NCI-H1694 treated with DMSO at 0.1 percent for 48 hours (cell line): ENCODE measurements around the gene PPM1L.
A peak's percentile ranks its signal among the peaks of the same experiment; 100 is the strongest.
"Not testable (repeated sequence)": the region's sequence is repeated elsewhere in the genome, so short reads cannot be mapped to it uniquely, and the experiment has no call there.

Experiments used
- DNase-seq: peaks from one replicate; lab custom pipeline; 2025; lab: John Stamatoyannopoulos, UW

The PPM1L gene

DNA sequence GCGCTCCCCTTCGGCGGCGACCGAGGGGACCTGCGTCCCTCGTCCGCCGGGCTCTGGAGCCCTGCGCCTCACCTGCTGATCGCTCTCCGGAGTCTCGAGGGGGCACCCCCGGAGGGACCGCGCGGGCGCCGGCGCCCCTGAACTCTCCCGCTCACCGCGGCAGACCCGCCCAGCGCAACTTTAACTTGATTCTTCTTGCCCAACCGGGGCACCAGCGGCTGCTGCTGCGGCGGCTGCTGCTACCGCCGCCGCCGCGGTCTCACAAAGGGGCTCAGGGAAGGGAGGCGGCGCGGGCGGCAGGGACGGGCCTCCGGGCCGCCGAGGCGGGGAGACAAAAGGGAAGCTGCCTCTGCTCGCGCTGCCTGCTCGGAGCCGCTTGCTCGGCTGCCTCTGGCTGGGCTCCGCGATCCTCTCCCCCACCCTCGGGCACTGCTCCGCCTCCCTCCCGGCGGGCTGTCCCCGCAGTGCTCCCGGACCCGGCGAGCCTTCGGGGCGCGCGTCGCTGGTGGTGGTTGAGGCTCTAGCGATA is at the start of gene PPM1L:
Gene PPM1L (plus strand): TSS at position 456 of the 529 bp plus-strand sequence.
- peak; percentile 47 for DNase-seq

GRCh38 chr3:160707187-160707794 is 48.7 kb upstream of the PPM1L start:
- peak; percentile 77 for DNase-seq

DNA sequence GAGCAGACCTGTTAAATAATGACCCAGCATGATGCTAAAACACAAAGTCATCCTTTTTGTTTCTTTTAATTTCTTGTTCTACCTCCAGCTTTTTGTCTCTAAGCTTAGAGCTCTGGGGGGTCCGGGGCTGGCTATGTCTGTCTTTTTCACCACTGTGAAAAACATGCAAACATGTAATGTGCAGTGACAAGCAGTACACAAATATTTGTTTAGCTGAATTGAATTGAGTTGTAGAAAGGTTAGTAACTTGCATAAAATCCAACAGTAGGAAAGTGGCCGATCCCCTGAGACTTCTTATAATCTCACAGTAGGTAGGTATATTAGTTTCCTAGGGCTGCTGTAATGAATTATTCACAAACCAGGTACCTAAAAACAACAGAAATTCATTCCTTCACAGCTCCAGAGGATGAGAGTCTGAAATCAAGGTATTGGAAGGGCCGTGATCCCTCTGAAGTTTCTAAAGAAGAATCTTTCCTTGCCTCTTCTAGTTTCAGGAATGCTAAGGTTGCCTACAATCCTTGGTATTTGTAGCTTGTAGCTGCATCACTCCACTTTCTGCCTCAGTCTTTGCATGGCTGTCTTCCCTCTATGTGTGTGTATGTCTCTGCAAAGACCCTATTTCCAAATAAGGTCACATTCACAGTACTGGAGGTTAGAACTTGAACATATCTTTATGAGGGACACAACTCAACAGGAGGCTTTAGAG is 46.4 kb upstream of the PPM1L start:
- DNase-seq: no peak

DNA sequence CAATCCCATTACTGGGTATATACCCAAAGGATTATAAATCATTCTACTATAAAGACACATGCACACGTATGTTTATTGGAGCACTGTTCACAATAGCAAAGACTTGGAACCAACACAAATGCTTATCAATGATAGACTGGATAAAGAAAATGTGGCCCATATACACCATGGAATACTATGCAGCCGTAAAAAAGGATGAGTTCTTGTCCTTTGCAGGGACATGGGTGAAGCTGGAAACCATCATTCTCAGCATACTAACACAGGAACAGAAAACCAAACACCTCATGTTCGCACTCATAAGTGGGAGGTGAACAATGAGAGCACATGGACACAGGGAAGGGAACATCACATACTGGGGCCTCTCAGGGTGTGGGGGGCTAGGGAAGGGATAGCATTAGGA is 42.9 kb upstream of the PPM1L start:
- DNase-seq: not testable (repeated sequence)

GRCh38 chr3:160719710-160720109 is 36.3 kb upstream of the PPM1L start:
- no peak for DNase-seq

DNA sequence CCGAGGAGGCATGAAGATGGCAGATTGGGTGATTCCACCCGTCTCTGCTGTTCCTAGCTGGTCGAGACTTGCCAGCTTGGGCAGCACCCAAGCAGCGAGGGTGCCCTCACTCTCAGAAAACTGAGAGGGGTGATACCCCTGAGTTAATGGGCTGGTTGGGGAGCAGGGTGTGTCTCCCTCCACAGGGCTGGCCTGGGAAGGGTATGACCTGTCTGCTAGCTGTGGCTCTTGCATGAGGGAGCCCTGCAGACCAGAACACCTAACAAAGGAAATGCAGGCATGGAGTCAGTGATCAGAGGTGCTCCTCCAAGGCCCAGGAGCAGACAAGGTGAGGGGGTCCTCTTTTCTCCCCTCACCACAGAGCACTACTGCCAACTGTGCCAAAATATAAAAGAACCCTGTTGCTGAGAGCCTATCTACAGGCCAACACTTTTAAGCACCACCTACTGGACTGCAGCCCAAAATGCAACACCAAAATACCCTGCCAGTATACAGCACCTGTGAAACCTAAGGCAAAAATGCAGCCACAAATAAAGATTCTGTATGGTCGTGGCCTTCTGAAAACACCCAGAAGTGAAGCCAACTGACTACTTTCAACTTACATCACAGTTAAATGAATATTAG is 35.8 kb upstream of the PPM1L start:
- DNase-seq: no peak

GRCh38 chr3:160722331-160722730 is 33.7 kb upstream of the PPM1L start:
- DNase-seq: no peak

GRCh38 chr3:160725338-160725737 is 30.7 kb upstream of the PPM1L start:
- no peak for DNase-seq

DNA sequence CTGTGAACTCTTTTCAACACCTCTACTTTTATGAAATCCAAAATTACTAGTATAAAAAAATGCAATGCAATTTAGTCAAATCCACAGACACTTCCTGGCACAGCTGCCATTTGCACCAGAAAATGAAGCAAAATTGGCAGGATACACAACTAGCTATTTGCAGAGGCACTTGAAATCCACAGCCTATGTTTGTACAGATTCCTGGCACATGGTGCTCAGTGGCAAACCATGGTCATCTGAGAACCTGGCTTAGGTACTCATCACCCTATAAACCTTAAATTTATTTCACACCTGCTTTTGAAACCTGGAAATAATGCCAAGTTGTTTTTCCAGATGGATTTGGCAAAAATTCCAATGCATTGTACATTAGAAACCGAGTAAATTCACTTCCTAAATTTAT is 20.2 kb upstream of the PPM1L start:
- DNase-seq: no peak

DNA sequence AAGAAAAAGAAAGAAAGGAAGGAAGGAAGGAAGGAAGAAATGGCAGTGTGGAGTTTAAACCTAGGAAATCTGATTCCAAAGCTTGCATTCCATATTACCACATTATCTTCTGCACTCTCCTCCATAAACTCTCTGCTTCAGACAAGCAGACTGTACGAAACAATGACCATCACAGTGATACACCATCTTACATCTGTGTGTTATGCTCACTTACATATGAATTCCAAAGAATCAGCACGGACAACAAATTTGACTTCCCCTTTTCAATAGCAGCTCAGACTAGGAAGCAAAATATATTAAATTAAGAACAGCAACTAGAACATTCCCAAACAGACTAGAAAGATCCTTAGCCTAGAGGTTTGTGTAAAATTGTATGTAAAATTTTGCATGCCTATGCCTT is 18.0 kb upstream of the PPM1L start:
- no peak for DNase-seq

- DNase-seq: no peak
Measured at GRCh38 chr3:160739079-160739478, 17.0 kb upstream of the PPM1L start.

- DNase-seq: no peak
Measured at GRCh38 chr3:160746976-160747375, 9.1 kb upstream of the PPM1L start.

DNA sequence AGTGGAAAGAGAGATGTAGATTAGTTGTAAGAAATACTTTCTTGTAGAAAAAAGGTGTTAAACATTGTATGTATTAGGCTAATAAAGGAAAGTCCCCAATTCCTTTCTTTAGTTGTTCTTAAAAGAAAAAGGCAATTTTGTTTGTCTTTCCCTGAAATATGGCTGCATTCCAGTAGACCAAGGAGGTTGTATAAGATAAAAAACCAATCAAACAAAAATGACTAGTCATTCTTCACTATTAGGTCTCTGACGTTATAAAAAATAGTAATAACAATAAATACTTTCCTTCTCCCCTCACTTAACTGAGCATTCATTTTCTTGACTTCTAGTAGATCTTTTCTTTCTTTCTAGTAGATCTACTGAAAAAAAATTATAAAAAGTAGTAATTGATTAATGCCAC is 8.6 kb upstream of the PPM1L start:
- no peak for DNase-seq

DNA sequence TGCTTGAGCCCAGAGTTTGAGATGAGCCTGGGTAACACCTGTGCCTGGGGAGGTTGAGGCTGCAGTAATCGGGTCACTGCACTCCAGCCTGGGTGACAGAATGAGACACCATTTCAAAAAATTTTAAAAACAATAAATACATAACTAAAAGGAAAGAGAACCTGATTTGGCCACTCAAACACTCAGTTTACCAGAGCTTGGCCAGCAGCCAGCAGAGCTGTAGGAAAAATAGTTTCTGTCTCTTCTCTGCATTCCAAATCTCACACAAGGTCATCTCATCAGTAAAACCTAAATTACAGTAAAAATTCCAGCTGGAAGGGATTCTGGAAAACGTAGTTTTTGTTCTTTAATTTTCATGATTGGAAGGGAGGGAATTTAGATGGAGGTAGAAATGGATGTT is 7.8 kb upstream of the PPM1L start:
- no peak for DNase-seq

DNA sequence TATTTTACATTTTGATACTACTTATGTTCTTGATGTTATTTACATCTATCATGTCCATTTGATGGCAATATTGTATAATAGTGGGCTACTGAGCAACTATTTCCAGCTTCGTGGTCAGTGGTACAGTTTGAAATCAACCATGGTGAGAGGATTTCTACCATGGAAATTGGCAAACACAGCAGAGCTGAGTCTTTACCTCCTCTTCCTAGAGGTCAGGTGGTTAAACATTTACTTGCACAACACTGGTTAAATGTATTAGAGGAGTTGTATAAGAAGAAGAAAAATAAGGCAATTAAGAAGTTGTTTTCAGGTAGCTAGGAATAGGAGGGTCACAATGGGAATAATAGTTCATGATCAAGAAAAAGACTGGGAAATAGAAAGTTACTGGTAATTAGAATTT is 7.2 kb upstream of the PPM1L start:
- DNase-seq: no peak

DNA sequence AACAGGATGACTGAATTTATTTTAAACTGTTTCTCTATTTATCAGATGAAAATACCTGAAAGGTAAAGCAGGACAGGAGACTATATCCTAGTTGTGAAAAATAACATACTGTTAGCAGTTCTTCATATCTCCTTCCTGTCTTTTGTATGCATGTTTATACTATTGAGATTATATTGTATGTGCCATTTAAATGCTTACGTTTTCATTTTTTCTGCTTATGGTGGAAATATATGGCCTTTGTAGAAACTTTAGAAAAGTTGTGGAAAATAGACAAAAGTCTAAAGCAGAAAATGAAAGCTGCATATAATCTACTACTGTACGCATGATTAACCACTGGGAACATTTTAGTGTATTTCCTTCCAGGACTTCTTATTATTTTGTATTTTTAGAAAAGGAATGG is 2.1 kb upstream of the PPM1L start:
- no peak for DNase-seq

DNA sequence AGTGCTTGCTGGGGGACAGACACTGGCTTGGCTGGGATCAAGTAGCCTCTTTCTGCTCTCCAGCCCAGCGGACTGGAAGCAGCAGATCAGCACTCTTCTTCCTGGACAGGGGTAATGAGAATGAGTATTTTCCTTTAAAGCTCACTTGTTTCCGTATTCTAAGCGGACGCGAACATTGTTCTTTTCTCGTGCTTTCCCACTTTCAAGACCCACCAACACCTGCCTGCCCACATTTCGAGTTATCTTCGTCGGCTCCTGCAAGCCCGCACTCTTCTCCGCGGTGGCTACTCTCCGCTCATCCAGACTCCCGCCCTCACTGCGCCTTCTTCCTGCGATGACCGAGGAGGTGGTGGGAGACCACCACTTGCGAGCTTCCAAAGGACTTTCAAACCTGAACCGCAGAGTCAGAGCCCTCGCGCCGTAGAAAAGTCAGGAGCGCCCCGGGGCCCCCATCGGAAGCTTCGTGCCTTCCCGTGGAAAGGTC is 1.6 kb upstream of the PPM1L start:
- DNase-seq: no peak

DNA sequence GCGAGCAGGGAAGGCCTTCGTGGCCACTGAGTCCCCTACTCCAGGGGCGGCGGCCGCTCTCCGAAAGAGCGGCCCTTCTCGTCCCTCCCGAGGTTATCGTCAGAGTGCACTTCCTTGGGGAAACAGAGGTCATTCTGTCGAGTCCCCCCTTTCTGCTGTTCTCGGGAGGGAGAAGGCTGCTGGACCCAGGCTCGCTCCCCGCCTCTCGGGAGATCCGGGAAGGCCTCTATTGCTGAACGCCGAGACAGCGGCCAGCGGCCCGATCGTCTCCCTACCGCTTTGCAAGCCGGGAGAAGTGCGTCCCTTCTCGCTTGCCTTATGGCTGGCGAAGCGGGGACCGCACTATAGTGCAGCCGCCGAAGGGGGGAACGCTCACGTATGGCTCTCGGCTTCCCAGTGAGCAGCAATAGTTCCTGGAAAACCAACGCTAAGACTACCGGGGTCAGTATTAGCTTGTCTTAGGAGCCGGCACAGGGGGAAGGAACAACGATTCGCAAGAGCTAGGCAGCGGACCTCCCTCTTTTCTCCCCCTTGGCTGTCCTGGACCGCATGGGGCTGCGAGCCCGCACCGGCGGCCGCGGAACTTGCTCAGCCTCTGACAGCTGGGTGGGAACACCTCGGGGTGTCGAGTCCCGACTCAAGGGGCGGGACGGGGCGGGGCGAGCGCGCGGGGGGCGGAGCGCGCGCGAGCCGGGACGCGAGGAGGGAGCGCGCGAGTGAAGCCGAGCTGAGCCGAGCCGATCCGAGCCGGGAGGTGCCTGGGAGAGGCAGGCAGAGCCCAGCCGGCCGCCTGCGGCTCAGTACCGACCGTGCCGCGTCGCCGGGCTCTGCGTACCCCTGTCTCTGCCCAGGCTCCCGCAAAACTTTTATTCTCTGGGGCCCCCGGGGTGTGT is 930 bp upstream of the PPM1L start:
- DNase-seq: peak; percentile 95

DNA sequence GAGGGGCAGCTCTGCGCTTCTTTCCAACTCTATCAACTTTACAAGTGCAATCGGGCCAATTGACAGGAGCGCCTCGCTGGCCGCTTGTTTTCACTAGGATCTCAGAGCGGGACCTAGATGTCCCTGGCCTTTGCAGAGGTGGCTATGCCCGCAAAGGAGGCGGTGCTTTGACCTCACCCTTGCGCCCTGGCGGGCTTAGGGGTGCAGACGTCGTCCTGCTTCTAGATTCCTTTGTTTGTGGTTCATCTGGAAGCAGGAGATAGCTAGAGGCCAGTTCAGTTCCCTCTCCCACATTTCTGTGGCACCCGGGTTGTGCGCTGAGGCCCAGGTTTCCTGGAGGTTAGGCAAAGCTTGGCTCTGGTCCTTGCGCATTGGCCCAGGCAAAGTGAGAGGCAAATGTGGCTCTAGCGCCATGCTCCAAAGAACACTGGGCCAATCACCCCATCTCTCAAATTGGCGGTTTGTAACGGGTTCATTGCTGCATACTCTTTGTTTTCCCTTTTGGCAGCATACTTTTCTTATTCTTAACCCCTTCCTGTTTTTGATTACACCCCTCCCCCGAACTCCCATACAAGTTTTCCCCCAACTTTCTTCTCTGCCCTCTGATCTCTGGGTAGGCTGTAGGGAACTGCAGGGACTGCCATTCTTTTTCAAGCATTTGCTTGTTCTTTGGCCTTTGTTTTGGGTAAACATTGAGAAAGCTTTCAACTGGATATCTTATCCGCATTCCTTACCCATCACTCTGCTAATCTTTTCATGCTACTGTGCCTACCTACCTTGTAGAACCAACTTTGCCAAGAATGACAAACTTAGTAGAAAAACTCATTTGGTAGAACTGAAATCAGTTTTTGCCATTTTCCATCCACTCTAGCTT is 1.4 kb downstream of the PPM1L start:
- DNase-seq: no peak

GRCh38 chr3:160758929-160759577 is 3.0 kb downstream of the PPM1L start:
- peak; percentile 49 for DNase-seq

DNA sequence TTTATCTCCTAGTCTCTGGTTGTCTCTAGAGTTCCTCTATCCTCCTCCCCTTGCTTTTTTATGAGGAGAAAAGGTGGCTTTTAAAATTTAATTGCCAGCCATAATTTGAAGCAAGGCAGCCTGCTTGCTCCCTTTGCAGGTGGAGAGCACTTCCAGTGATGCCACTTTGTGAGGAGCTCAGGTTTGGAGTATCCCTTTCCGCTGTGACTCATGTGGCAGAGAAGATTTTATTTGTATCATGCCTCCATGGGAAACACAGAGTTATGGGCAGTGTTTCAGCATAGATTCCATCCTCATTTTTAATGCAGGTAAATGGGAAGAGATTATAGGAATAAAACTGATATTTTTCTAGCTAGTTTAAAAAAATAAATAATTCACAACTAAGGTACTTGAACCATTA is 7.0 kb downstream of the PPM1L start:
- no peak for DNase-seq
